WERI-Rb-1 (cell line): ENCODE data around the gene C5orf46.

Experiments
- DNase-seq: peaks from one replicate; pipeline ENCODE4 v3.0.0-alpha.2; 2020
- H3K27ac ChIP-seq: fragments of 250-450 bp; sonication (Bioruptor Pico); 2 replicates; pipeline ENCODE4 v1.5.1; 2020; ENCODE audit warnings: mild to moderate bottlenecking, moderate library complexity
- H3K27me3 ChIP-seq: fragments of 250-450 bp; sonication (Bioruptor Pico); 2 replicates; pipeline ENCODE4 v1.5.1; 2021; ENCODE audit warnings: mild to moderate bottlenecking, low read depth, moderate library complexity; ENCODE audit not compliant: insufficient read depth, severe bottlenecking
- H3K36me3 ChIP-seq: fragments of 250-450 bp; sonication (Bioruptor Pico); 2 replicates; pipeline ENCODE4 v1.5.1; 2020; ENCODE audit warnings: mild to moderate bottlenecking, moderate library complexity
- H3K4me3 ChIP-seq: 2 replicates; pipeline ENCODE4 v1.5.1; 2011; ENCODE audit warnings: low read depth, mild to moderate bottlenecking, control low read depth, low read length
- H3K9me3 ChIP-seq: fragments of 250-450 bp; sonication (Bioruptor Pico); 2 replicates; pipeline ENCODE4 v1.5.1; 2021; ENCODE audit warnings: mild to moderate bottlenecking, moderate library complexity; ENCODE audit not compliant: severe bottlenecking
- TF ChIP-seq, protein P1 (sequence below): IDR thresholded peaks from 2 replicates; pipeline ENCODE4 v1.5.1; 2011; ENCODE audit warnings: low read depth, mild to moderate bottlenecking, control low read depth, inconsistent platforms, low read length

The C5orf46 gene

DNA sequence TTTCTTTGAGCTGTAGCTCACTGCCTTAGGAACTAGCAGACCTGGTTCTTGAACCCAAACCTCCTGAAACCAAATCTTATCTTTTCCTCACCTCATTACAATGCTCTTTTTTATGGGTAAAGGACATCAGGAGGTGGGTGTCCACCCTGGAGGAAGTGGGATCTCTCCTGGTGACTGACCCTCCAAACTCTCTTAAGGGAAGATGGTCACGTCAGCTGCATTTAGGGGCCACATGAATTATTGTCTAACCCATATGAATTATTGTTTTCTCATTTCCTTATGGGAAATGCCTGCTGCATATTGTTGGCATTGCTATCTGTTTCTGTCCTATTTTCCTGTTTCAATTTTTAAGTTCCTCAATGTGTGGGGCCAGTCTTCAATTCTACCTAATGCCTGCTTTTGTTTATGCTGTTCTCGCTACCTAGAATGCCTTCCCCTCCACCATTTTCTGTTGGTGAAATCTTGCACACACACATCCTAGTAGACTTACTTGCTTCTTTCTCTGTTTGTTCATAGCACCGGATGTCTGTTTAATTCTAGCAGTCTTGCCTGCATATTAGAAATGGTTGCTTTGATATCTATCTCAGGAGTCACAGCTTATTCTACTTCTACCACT, 52.9 kb downstream of the C5orf46 start:
- TF ChIP-seq, protein P1, sequence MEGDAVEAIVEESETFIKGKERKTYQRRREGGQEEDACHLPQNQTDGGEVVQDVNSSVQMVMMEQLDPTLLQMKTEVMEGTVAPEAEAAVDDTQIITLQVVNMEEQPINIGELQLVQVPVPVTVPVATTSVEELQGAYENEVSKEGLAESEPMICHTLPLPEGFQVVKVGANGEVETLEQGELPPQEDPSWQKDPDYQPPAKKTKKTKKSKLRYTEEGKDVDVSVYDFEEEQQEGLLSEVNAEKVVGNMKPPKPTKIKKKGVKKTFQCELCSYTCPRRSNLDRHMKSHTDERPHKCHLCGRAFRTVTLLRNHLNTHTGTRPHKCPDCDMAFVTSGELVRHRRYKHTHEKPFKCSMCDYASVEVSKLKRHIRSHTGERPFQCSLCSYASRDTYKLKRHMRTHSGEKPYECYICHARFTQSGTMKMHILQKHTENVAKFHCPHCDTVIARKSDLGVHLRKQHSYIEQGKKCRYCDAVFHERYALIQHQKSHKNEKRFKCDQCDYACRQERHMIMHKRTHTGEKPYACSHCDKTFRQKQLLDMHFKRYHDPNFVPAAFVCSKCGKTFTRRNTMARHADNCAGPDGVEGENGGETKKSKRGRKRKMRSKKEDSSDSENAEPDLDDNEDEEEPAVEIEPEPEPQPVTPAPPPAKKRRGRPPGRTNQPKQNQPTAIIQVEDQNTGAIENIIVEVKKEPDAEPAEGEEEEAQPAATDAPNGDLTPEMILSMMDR, result no peak
- H3K4me3 ChIP-seq, result no peak overlapping the region
- no peaks in the 10 kb centered on the region for H3K9me3 ChIP-seq
- no peaks in the 10 kb centered on the region for H3K27me3 ChIP-seq
- H3K36me3 ChIP-seq, result no peaks in the 10 kb centered on the region
- no peak overlapping the region for H3K27ac ChIP-seq
- no peak for DNase-seq

DNA sequence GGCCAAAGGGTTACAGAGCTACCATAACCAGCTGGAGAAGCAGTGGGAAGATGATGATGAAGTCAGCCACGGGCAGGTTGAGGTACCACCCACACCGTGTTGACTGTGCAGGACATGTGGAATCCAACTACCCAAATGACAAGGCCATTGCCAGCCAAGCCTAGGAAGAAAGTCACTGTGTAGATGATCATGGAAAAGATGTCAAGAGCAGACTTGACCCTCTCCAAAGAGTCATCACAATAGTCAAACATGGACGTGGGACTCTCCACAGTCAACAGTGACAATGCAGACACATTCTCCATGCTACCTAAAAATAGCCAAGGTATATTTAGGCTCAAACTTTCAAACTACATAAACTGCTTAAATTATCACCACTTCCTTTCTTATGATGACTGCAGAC, 54.0 kb downstream of the C5orf46 start:
- Histone ChIP-seq H3K4me3 (no peak overlapping the region), H3K9me3 (no peaks in the 10 kb centered on the region), H3K27ac (no peak overlapping the region), H3K36me3 (no peaks in the 10 kb centered on the region), H3K27me3 (no peaks in the 10 kb centered on the region)
- DNase-seq, result no peak
- TF ChIP-seq, protein P1, result no peak

GRCh38 chr5:147851578-147851977, 54.8 kb downstream of the C5orf46 start:
- Histone ChIP-seq H3K27me3 (no peaks in the 10 kb centered on the region), H3K27ac (no peak overlapping the region), H3K4me3 (no peak overlapping the region), H3K9me3 (no peaks in the 10 kb centered on the region), H3K36me3 (no peaks in the 10 kb centered on the region)
- TF ChIP-seq, protein P1, result no peak
- DNase-seq, result no peak

GRCh38 chr5:147849226-147849625, 57.1 kb downstream of the C5orf46 start:
- no peaks in the 10 kb centered on the region for H3K9me3 ChIP-seq
- no peaks in the 10 kb centered on the region for H3K36me3 ChIP-seq
- TF ChIP-seq, protein P1, result no peak
- no peaks in the 10 kb centered on the region for H3K27me3 ChIP-seq
- no peak overlapping the region for H3K27ac ChIP-seq
- H3K4me3 ChIP-seq, result no peak overlapping the region
- no peak for DNase-seq

GRCh38 chr5:147845618-147846017, 60.7 kb downstream of the C5orf46 start:
- H3K4me3 ChIP-seq, result no peak overlapping the region
- no peaks in the 10 kb centered on the region for H3K36me3 ChIP-seq
- no peak overlapping the region for H3K27ac ChIP-seq
- TF ChIP-seq, protein P1, result no peak
- no peaks in the 10 kb centered on the region for H3K9me3 ChIP-seq
- no peak for DNase-seq
- H3K27me3 ChIP-seq, result no peaks in the 10 kb centered on the region

DNA sequence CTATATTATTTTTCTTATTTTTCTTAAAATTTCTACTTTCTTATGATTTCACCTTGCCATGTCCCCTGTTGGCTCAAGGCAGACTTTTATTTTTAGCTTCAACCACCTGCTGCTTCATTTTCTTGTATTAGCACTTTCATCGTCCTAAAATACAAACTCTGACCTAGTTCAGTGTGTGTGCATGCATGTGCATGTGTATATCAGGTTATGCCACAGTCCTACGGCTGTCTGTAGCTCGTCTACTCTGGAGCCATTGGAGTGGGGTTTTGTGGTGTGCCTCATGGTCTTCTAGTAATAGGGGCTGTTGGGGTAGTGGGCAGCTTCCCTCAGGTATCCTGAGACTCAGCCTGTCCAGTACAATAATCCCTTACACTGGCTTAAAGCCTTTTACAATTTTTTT, 61.5 kb downstream of the C5orf46 start:
- Histone ChIP-seq H3K9me3 (no peaks in the 10 kb centered on the region), H3K36me3 (no peaks in the 10 kb centered on the region), H3K27ac (no peak overlapping the region), H3K4me3 (no peak overlapping the region), H3K27me3 (no peaks in the 10 kb centered on the region)
- TF ChIP-seq, protein P1, result no peak
- no peak for DNase-seq
